NCI-H510A (cell line): ENCODE measurements around the gene NOL4L.
"Not testable (repeated sequence)": the region's sequence is repeated elsewhere in the genome, so short reads cannot be mapped to it uniquely, and the experiment has no call there.

ENCODE experiments used
- DNase-seq: peaks from one replicate; lab custom pipeline; 2025; lab: John Stamatoyannopoulos, UW

Gene NOL4L

GRCh38 chr20:32470025-32470861 lies 114.9 kb downstream of the NOL4L start:
- DNase-seq = no peak

GRCh38 chr20:32468860-32469259 lies 116.3 kb downstream of the NOL4L start:
- DNase-seq = no peak

GRCh38 chr20:32468313-32468640 lies 116.9 kb downstream of the NOL4L start:
- DNase-seq = no peak

- no peak for DNase-seq
Observed at GRCh38 chr20:32467506-32468312, 117.4 kb downstream of the NOL4L start.

DNA sequence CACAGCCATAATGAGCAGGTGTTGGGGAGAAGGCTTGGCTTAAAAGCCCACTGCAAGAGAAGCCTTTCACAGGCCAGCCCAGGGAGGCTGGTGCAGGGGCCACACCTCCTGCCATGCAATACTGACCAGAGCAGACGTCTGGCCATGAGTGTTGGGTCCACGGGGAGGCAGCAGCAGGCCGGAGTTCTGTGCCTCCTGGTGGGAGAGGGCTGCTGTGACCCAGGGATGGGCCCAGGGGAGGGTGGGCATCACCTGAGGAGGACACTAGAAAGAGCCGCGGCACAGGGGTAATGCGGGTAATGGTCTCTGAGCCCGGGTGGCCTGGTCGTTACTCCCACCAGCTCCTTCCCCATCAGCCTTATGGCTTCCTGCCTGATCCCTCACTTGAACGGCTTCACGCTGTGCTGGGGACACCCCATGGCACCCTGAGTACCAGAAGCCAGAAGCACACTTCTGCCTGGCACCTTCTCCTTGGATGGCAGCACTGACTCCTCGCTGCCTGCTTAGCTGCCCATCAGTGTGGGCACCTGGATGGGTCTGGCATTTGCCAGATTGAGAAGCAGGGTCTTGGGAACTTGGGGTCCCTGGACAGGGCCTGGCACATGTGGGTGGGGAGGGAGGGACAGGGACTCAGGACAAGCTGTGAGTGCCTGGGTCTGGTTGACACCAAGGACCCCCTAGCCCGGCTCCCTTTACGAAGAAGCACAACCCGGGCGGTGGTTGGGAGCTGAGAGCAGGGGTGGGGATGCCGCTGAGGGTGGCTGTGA lies 118.2 kb downstream of the NOL4L start:
- no peak for DNase-seq

DNA sequence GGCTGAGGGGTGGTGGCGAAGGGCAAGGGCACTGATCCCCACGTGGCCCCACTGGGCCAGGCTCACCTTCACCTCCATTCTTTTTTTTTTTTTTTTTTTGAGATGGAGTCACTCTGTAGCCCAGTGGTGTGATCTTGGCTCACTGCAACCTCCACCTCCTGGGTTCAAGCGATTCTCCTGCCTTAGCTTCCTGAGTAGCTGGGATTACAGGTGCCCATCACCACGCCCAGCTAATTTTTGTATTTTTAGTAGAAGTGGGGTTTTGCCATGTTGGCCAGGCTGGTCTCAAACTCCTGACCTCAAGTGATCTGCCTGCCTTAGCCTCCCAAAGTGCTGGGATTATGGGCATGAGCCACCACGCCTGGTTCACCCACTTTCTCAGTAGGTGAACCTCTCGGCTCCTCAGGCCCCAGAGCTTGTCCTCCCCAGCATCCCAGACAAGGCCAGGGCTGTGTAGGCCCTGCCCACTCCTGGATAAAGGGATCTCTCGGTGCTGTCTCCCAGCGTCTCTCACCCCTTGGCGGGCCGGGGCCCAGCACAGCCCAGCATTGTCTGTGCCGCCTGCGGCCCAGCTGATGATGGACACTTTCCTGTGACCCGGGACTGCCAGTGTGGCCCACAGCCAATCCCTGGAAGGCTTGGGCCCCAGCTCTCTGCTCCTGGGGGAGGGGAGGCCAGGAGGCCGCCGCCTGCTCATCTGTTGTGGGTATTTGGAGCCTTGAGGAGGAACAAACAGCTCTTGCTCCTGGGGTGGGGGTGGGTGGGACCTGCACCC lies 119.0 kb downstream of the NOL4L start:
- not testable (repeated sequence) for DNase-seq

- DNase-seq = no peak
Observed at GRCh38 chr20:32465092-32465900, 119.8 kb downstream of the NOL4L start.

DNA sequence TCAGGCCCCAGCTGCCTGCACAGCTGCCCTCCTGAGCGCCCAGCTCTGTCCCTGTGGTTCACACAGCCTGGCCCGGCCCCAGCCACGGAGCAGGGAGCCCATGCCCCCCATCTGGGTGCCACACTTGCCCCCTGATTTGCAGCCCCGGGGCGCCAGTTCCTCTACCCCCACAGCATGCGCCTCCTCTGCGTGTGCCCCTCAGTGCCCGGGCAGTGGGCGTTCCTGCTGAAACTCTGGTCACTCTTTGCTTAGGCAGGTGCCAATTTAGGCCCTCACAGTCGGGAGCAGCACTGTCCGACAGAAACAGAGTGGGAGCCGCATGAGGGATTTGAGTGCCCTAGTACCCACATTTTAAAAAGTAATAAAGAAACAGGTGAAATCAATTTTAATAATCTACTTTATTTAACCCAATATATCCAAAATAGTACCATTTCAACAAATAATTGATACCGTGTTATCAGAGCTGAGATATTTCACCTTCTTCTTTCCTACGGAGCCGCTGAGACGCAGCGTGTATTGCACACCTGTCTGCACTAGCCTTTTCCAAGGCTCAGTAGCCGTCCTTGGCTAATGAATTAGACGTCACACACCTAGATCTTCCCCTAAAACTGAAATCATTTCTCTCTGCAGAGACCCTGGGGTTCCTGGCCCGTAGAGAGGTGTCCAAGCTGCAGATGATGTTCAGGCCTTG lies 120.6 kb downstream of the NOL4L start:
- DNase-seq = no peak

- no peak for DNase-seq
Observed at GRCh38 chr20:32463642-32464400, 121.3 kb downstream of the NOL4L start.

DNA sequence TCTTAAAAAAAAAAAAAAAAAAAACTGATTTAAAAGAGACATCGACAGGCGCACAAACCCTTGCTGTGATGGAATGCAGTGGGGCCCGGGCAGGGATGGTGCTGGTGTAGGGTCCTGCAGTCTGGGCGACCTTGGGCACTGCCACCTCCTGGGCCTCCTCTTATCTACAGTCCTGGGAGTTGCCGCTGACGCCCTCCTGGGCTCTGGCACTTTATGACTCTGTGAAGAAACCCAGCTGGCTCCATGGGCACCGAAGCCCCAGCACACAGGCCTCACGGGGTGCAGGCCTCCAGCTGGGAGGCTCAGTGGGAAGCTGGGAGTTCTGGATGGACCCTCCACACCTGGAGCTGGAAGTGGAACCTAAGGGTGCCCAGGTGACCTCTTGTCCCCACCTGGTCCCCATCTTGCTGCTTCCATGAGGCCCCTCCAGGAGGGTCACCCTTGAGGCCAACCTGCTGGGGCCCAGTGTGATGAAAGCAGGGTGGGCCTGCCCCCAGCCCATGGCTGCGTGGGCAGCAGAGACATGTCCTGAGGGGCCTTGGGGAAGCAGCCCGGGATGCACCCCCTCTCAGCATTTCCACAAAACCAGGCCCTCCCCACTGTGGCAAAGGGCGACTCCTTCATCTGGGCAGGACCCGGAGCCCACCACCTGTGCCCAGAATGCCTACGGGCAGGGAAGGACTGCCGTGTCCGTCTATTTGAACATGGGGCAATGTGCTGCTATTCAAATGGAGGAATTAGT lies 122.1 kb downstream of the NOL4L start:
- DNase-seq = no peak

GRCh38 chr20:32461836-32462600 lies 123.1 kb downstream of the NOL4L start:
- no peak for DNase-seq

DNA sequence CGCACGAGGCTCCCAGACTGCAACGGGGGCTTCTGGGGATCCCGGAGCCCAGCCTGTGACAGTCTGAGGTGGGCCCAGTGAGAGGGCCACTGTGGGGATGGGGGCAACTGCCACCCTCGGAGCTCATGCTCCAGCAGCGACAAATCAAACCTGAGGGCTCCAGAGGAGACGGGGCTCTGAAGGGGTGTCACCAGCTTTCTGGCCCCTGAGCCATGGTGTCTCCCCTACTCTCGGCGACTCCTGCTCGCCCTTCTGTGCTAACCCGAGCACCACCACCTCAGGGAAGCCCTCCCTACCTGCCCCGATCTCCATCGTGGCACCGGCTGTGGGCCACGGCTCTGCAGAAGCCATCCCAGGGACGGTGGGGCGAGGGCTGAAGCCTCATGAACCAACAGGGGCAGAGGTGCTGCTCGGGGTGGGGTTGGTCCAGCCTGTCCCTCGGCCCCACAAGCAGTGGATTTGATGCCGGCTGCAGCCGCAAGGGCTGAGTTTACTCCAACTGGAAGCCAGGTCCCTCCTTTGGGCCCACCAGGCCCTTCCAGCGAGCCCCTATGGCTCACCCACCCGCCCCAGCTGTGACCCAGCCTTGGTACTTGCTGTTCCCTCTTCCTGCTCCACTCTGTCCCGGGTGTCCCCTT lies 124.3 kb downstream of the NOL4L start:
- no peak for DNase-seq

DNA sequence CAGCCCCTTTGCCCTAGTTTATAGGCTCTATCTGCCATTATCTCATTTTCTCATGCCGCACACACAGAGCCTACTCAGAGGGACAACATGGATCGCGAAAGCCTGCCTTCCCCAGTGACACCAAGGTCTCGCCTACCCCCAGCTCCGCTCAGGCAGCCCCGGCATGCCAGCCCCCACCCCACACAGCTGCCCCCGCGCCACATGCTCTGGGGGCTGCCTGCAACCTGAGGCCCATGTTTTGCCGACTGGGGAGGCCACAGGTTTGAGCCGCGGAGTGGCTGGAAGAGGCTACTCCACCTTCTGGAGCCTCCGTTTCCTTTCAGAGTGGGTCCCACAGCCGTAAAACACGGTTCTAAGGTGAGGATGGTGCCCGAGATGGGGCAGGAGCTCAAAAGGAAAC lies 124.9 kb downstream of the NOL4L start:
- DNase-seq = no peak

DNA sequence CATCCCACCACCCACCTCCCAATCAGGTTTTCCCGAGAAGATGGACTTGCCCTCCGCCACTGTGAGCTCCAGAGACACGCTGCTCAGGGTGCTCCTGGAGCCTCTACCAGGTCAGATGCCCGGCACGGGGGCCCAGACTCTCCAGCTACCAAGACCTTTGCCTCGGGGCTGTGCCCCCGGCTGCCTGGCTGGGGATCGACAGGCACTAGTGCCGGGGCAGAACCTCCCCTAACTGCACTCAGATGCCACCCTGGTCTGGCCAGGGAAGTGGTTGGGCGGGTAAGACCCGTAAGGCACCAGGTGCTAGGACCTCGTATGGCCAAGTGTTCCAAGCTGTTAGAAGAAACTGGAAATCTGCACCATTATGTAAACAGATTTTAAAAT lies 126.3 kb downstream of the NOL4L start:
- DNase-seq = no peak

GRCh38 chr20:32458061-32458836 lies 126.9 kb downstream of the NOL4L start:
- DNase-seq = no peak

- peak; percentile 70 for DNase-seq
Observed at GRCh38 chr20:32457479-32457986, 127.6 kb downstream of the NOL4L start.
